ENCODE measurements around the gene HACD4.
"Not testable (repeated sequence)": the region's sequence is repeated elsewhere in the genome, so short reads cannot be mapped to it uniquely, and the experiment has no call there.

DNA sequence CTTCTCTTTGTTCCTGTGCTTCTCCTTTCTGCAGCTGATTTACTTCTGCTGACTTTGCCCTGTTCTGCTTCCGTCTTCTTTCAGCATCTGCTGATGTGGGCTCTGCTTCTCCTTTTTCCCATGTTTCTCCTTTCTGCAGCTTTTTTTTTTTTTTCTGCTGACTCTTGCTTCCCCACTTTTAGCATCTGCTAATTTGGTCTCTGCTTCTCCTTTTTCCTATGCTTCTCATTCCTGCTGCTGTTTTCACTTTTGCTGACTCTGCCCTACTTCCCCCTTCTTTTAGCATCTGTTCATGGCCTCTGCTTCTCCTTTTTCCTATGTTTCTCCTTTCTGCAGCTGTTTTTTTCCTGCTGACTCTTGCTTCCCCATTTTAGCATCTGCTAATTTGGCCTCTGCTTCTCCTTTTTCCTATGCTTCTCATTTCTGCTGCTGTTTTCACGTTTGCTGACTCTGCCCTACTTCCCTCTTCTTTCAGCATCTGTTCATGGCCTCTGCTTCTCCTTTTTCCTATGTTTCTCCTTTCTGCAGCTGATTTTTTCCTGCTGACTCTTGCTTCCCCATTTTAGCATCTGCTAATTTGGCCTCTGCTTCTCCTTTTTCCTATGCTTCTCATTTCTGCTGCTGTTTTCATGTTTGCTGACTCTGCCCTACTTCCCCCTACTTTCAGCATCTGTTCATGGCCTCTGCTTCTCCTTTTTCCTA lies 58.0 kb downstream of the HACD4 start:
- TF ChIP-seq, protein P1, sequence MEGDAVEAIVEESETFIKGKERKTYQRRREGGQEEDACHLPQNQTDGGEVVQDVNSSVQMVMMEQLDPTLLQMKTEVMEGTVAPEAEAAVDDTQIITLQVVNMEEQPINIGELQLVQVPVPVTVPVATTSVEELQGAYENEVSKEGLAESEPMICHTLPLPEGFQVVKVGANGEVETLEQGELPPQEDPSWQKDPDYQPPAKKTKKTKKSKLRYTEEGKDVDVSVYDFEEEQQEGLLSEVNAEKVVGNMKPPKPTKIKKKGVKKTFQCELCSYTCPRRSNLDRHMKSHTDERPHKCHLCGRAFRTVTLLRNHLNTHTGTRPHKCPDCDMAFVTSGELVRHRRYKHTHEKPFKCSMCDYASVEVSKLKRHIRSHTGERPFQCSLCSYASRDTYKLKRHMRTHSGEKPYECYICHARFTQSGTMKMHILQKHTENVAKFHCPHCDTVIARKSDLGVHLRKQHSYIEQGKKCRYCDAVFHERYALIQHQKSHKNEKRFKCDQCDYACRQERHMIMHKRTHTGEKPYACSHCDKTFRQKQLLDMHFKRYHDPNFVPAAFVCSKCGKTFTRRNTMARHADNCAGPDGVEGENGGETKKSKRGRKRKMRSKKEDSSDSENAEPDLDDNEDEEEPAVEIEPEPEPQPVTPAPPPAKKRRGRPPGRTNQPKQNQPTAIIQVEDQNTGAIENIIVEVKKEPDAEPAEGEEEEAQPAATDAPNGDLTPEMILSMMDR (IDR thresholded peaks at IDR 0.05), result not testable (repeated sequence)
- not testable (repeated sequence) for TF ChIP-seq POLR2A (IDR thresholded peaks at IDR 0.05)

All from Peyer's patch (tissue), 4 donors.